Measurements from ENCODE around the gene LRCH1.
A peak's percentile ranks its signal among the peaks of the same experiment; 100 is the strongest.

The LRCH1 gene

DNA sequence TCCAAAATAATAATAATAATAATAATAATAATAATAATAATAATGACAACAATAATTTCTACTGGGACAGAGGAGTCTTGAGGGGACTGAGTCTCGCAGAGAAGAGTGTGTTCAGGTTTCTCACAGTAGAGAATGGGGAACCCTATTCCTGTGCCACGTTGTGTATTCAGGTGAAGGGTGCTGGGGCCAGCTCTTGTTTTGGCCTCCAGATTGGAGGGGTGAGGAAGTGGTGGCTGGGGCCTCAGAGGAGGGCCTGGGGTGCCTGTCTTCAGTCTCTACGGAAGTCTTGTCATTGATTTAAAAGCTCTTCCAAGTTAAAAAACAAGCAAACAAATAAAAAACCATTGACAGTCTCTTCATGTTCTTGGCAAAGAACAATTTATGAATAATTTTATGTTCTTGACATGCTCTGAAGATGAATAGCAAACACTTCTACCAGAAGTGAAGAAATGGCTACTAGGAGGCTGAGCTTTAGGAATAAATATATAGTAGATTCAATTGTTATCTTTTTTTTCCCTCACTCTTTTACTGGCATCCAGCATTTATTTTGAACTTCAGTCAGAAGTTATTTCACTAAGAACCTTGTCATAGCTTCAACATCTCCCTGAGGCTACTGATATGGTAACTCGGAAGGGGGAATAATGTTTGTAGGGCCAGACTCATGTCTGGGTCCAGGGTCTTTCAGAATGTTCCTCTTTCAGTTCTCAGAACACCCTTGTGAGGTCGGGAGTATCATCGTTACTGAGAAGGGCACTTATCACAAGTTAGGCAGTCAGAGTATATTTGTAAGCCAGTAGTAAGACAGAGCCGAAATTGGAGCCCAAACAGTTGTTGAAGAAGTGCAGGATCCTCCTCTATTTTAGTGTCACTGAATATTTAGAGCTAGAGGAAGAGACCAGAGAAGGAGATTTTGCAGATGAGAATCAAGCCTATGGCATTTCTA is 13.1 kb downstream of the LRCH1 start:
- no peak for DNase-seq

- no peak for DNase-seq
Measured at GRCh38 chr13:46567671-46568070, 14.7 kb downstream of the LRCH1 start.

DNA sequence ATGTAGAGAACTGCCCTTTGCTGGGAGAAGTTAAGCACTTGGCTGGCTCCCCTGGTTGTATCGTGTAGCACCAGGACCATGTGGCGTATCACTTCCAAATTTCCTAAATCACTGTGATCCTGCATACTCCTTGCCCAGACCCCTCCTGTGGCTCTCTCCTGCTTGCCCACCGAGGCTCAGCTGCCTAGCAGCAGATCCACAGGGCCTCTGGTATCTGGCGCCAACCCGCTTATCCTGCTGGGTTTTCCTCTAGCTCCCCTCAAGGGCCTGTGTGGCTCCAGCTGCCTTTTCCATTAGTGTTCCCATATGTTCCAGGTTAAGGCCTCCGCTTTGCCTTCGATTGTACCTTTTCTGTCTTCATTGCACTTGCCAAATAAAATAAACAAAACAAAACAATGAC is 16.5 kb downstream of the LRCH1 start:
- DNase-seq: no peak

DNA sequence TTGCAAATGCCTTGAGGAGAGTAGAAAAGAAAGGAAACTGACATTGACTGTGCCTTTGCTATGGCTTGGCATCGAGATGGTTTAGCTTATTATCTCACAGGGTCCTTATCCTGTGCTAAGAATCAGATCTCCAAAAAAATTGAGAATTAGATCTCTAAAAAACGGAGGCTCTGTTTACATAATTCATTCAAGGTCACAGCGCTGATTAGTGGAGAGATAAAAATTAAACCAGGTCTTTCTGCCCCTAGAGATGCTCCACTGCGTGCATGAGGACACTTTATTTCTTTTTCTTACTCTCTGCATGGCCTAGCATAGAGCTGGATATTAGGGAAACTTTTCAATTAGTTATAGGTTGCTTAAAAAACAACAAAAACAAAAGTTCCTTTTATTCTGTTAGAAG is 17.3 kb downstream of the LRCH1 start:
- no peak for DNase-seq

DNA sequence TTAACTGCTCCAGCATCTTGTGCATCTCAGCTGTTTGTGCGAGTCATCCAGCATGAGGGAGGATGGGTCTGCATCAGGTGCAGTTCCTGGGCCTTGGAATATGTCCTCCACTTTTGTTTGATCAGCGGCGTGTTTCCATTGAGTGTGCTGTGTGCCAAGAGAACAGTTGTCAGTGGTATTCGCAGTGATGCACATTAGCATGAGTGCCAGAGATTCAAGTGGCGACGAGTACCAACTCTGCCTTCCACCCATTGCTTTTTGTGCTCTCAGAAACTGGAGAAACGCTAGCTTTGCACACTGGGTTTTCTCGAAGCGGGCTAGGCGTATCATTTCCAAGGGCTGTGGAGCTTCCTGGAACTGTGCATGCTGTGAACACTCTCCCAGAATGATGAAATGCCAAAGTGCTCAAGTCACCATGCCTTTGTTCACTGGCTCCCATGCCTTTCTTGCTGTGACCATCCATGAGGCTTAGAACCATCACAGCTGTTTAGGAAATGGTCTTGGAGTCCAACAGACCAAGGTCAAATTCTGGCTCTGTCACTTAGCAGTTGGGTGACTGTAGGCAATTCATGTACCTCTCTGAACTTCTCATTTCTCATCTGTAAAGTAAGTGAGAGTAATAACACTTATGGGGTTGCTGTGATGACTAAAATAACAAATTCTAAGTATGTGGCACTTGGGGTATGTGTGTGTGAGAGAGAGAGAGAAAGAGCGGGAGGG is 18.4 kb downstream of the LRCH1 start:
- DNase-seq: no peak

GRCh38 chr13:46571909-46572595 is 19.1 kb downstream of the LRCH1 start:
- no peak for DNase-seq

- DNase-seq: no peak
Measured at GRCh38 chr13:46572752-46573431, 19.9 kb downstream of the LRCH1 start.

DNA sequence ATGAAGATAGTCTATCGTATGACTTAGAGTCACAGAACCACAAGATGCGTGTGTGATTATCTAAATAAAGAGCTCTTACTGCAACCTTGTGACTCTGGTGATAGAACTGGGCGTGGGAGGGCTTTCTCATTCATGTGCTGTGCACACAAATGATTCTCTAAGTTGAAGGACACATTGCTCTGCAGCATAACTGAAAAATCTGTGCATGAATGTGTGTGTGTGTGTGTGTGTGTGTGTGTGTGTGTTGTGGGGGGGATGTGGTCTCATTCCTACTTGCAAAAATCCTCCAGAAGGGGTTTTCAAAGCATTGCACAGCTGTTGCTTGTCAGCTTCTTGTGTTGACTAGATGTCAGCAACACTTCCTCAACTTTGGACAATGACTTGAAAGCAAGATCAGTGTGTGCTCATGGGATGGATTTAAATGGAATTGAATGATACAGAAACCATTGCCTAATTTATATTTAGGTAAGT is 22.4 kb downstream of the LRCH1 start:
- no peak for DNase-seq

DNA sequence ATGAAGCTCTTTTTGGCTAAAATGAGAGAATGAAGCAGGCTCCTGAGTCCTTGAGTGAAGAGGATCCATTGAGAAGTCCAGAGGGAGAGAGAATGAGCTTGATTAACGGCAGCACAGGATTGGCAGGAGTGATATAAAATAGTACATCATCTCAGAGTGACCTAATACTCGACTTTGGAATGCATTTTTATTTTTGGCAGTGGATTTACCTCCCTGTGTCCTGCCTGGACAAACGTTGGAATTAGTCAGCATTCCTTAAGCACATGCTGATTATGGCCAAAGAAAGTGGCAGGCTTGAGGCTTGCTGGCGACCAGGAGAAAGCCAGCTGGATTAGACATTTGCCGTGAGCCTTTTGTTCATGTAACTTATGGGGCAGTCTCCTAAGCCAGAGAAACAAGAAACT is 22.9 kb downstream of the LRCH1 start:
- DNase-seq: no peak

GRCh38 chr13:46576762-46577161 is 23.8 kb downstream of the LRCH1 start:
- no peak for DNase-seq

- DNase-seq: no peak
Measured at GRCh38 chr13:46577696-46578589, 25.0 kb downstream of the LRCH1 start.

DNA sequence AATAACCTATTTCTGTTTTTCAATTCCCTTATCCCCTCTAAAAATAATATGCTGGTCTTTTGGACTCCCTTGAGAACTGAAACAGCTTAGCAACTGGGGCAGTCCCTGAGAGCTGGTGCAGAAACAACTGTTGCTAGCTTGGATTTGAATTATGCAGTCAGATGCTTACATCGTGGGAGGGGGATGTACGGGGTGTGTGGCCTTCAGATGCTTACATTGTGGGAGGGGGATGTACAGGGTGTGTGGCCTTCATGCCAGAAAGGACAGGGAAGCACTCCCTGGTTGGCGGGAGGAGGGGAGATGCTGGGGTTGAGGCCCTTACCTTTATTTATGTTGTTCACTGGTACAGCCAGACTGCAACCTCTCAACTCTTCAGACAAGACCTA is 25.6 kb downstream of the LRCH1 start:
- peak in 1 of 2 experiments; percentile 0 for DNase-seq

DNA sequence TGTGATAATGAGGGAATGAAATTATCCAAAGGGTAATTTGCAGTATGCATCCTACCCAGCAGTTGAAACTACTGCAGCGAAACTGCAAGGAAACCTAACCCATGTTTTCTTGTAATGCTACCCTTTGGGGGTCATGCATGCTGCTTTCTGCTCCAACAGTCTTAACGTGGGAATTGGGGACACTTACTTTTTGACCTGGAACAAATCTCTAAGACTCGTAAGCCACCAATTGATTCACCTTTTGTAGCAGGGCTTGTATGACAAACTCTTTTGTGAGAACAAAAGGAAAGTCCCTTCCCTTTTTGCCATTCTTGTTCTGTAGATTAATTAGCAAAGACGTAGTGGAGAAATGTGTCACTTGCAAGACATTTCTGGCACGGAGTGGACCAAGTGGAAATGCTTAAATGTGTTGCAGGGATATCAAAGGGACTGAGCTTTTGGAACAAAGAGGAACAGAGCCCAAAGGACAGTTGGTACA is 27.4 kb downstream of the LRCH1 start:
- no peak for DNase-seq

- DNase-seq: no peak
Measured at GRCh38 chr13:46582190-46582589, 29.2 kb downstream of the LRCH1 start.

- DNase-seq: no peak
Measured at GRCh38 chr13:46586751-46587514, 34.0 kb downstream of the LRCH1 start.

DNA sequence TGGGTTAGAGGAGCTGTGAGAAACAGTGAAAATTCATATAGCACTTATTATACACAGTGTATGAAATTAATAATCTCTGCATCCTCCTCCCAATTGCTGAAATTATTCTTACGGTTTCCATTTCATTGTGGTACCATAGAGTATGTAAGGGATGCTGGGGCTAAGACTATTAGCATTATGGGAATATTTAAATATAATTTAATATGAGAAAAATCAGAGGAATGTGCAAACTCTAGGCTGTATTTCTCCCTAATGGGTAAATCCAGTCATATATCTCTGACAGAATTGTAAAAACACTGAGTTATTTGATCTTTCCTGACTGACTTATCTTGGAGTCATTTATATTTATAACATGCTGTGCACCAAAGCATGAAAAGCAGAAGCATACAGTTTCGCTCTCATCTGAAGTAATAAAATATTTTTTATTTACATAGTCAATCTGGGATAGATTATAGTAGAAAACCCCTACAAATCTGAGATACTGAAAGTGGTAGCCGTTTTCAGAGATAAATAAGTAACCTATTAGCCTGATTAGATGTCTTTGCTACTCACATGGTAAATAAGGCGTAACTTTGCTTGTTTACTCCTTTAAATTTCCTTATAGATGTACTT is 34.9 kb downstream of the LRCH1 start:
- no peak for DNase-seq

DNA sequence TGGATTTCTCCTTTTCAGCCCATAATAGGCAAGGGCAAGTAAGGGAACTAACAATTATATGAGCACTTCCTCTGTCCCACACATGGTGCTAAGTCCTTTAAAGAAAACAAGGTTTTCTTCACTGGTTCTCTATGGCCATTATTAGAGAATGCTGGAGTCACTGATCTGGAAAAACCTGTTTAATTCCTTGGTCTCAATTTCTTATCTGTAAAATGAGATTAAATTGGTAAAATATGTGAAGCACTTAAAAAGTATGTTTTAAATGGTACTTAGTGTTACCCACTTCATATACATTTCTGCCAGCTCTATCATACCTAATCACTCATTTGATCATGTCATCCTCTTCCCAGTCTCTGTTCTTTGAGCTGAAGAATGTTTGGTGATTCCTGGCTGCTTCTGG is 39.4 kb downstream of the LRCH1 start:
- no peak for DNase-seq

- DNase-seq: peak; percentile 22 to 46
Measured at GRCh38 chr13:46593398-46593797, 40.4 kb downstream of the LRCH1 start.

GRCh38 chr13:46594374-46595078 is 41.6 kb downstream of the LRCH1 start:
- no peak for DNase-seq

Data from stimulated activated CD4-positive, alpha-beta T cell treated with anti-CD3 and anti-CD28 coated beads, Interleukin-4, amount 100 ng/mL, for 4 hours (primary cell).